ENCODE results near the gene ALKBH7. TPM values are rescaled to one million over a fixed set of nuclear protein-coding genes. Genes with fewer than 3 reads are reported as not detected.

ALKBH7 gene
- total RNA-seq, 2 donors from 2014 or later: 29.2 to 31.3 TPM

DNA sequence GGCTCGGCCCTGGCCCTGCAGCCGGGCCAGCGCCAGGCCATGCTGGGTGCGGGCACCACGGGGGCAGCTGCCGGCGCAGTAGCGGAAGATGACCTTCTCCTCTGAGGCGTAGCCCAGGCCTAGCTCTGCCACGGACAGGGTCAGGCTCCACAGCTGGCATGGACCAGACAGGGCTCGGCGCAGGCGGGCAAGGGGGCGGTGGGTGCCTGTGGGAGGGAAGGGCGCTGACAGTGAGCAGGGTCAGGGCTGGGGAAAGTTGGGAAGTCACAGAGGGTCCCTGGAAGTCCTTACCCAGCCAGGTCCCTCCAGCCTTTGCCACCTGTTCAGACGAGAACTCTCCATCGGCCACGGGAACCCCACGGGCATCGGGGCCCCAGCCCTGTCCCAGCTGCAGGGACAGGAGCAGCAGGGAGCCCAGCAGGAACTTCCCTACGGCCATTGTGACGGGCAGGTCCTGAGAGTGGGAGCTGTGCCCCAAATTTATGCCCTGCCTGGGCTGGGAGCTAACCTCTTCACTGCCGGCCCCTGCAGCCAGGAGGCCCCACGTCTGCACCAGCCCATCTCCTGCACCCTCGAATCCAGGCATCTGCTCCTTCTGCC lies 2.9 kb downstream of the ALKBH7 start, which contains the start of gene PSPN:
PSPN (minus strand) TSS at position 523 of the 600 bp plus-strand sequence; CDS start at position 439, 84 bp downstream.
- no peak within 1 kb of the TSS for H3K4me3 Mint-ChIP-seq
- peaks cover 10 to 11% of the 10 kb centered on the region in 2 donors for H3K4me1 Mint-ChIP-seq (ENCODE audit: low read depth in 2 of 2)
- no peaks in the 10 kb centered on the region for H3K27me3 Mint-ChIP-seq

DNA sequence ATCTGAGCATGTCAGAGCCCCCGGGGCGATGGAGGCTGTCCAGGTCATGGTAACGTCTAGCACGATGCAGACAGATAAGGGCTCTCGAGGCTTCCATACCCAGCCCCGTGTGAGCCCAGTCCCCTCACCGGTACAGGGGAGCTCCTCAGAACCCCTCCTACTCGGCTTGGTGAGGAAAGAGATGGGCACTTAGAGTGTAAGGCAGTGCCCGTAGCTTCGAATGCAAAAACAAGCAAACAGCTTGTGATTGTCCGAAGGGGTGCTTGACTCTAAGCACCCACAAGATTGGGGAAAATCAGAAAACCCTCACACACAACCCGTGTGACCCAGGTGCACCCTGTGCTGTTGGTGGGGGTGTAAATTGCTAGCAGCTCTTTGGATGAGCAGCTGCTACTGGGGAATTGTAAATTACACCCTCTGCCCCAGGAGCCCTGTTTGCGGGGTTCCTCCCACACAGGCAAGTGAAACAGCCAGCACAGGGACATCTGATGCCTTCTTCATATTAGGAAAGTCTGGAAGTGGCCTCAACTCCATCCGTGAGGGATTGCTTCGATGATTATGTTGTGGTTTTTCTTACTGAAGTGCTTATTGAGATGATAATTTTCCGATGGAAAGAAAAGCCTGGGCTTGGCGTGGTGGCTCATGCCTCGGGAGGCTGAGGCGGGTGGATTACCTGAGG lies 4.1 kb downstream of the ALKBH7 start:
- Mint-ChIP-seq H3K27ac (no peak overlapping the region), H3K36me3 (peaks cover 5% of the 10 kb centered on the region), H3K4me1 (ENCODE audit: low read depth in 2 of 2) (peaks cover 10 to 11% of the 10 kb centered on the region in 2 donors), H3K4me3 (no peak overlapping the region), H3K9me3 (no peaks in the 10 kb centered on the region), H3K27me3 (no peaks in the 10 kb centered on the region)
- ATAC-seq (no peak), DNase-seq (ENCODE audit: low spot score) (no peak)

More for the DNA sequence above, 2.9 kb downstream of the ALKBH7 start, which contains the start of gene PSPN:
- ATAC-seq (no peak), DNase-seq (ENCODE audit: low spot score) (no peak)
- Mint-ChIP-seq H3K9me3 (no peaks in the 10 kb centered on the region), H3K27ac (no peak within 1 kb of the TSS), H3K36me3 (peaks cover 5% of the 10 kb centered on the region)

DNA sequence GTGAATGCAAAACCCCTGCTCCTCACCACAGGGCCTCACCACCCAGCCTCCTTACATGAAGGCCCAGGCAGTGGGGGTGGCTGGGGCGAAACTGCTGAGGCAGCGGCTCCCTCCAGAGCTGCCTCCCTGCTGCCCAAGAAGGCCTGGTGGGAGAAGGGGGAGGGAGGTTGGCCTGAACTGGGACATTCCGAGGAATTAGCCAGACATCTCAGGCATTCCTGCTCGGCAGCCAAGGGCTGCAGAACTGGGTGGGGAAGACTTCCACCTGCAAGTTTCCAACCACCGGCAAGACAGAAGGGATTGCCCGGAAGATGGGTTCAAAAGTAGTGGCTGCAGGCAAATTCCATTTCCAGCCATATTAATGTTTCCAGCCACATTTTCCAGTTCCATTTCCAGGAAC lies 5.4 kb downstream of the ALKBH7 start:
- H3K36me3 Mint-ChIP-seq: peaks cover 5% of the 10 kb centered on the region
- ATAC-seq (no peak), DNase-seq (ENCODE audit: low spot score) (no peak)
- no peaks in the 10 kb centered on the region for H3K27me3 Mint-ChIP-seq
- H3K27ac Mint-ChIP-seq: no peak overlapping the region
- H3K4me3 Mint-ChIP-seq: no peak overlapping the region
- peaks cover 5 to 6% of the 10 kb centered on the region in 2 donors for H3K4me1 Mint-ChIP-seq (ENCODE audit: low read depth in 2 of 2)
- no peaks in the 10 kb centered on the region for H3K9me3 Mint-ChIP-seq

DNA sequence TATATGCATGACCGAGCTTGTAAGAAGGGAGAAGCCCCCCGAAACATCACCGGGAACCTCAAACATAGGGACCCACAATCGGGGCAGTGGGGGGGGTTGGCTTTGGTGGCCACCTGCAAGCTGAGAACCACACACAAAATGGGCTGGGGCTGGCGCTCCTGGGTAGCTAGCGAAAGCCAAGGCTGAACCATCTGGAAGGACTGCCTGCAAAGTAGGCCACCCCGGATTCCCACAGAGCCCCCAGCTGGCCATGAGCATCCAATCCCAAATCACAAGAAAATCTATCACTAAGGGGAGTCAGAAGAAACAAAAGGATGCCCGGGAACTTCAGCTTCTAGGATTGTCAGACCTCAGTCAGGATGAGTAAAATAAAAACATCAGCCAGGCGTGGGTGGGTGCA lies 5.9 kb downstream of the ALKBH7 start:
- Mint-ChIP-seq H3K4me1 (ENCODE audit: low read depth in 2 of 2) (peaks cover 3 to 5% of the 10 kb centered on the region in 2 donors), H3K27me3 (no peaks in the 10 kb centered on the region), H3K4me3 (no peak overlapping the region), H3K27ac (no peak overlapping the region), H3K9me3 (no peaks in the 10 kb centered on the region), H3K36me3 (peaks cover 5% of the 10 kb centered on the region)
- ATAC-seq (no peak), DNase-seq (ENCODE audit: low spot score) (no peak)

DNA sequence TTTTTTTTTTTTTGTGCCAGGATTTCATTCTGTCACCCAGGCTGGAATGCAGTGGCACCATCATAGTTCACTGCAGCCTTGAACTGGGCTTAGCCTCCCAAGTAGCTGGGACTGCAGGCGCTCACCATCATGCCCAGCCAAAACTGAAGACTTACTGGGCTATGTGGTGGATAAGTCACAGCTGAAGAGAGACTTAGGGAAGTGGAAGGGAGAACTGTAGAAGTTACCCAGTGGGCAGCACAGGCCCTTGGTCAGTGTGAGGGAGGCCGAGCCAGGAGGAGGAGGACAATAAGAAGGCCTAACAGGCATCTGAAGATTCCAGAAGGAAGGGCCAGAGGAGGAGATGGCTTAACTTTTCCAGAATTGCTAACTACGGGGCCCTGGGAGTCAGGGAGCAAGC lies 7.2 kb downstream of the ALKBH7 start:
- Mint-ChIP-seq H3K27me3 (no peaks in the 10 kb centered on the region), H3K4me1 (ENCODE audit: low read depth in 2 of 2) (no peaks in the 10 kb centered on the region), H3K36me3 (peaks cover 5% of the 10 kb centered on the region), H3K9me3 (no peaks in the 10 kb centered on the region), H3K4me3 (no peak overlapping the region), H3K27ac (no peak overlapping the region)
- ATAC-seq (no peak), DNase-seq (ENCODE audit: low spot score) (no peak)

DNA sequence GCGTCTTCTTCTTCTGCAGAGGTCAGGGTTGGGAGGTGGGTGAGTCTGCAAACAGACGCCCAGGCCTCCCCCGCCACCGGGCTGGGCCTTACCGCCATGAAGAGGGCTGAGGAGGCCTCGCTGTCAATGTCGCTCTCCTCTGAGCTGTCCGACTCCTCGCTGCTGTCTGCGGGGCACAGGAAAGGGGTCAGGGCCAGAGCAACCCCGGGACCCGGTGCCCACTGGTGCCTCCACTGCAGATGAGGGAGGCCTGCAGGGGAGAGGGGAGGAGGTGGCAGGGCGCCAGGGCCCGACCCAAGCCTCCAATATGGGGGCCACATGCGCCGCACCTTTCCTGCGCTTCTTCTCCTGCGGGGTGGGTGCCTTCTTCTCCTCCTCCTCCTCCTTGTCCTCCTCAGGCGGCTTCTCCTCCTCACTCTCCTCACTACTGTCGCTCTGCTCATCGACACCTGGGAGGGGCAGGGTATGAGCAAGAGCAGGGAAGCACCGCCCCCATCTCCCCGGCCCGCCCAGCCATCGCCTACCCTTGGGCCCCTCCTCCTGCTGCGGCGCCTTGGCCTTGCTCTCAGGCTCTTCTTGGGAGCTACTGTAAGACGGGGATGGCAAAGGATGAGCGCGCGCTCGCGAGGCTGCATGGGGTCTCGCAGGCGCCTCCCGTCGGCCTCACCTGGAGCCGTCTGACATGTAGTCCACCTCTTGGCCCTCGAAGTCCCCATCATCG lies 8.6 kb downstream of the ALKBH7 start:
- no peaks in the 10 kb centered on the region for H3K4me1 Mint-ChIP-seq (ENCODE audit: low read depth in 2 of 2)
- H3K4me3 Mint-ChIP-seq: no peak overlapping the region
- peaks cover 5% of the 10 kb centered on the region for H3K36me3 Mint-ChIP-seq
- ATAC-seq (no peak), DNase-seq (ENCODE audit: low spot score) (no peak)
- no peak overlapping the region for H3K27ac Mint-ChIP-seq
- no peaks in the 10 kb centered on the region for H3K27me3 Mint-ChIP-seq
- H3K9me3 Mint-ChIP-seq: no peaks in the 10 kb centered on the region

DNA sequence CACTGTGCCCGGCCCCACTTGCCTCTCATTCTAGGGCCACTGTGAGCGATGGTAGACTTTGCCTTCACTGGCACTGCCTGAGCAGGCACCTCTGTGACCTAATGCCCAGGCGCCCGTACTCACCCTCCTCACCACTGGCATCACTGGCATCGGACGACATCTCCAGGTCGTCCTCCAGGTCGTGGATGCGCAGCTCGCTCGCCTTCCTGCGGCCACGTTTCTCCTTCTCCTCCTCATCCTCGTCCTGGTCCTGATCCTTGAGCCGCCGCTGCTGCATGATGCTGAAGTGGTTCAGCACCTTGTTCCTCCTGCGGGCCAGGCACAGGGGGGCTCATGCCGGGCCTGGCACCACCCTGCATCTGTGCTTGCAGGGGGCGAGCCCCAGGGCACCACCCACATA lies 10.6 kb downstream of the ALKBH7 start:
- no peaks in the 10 kb centered on the region for H3K9me3 Mint-ChIP-seq
- DNase-seq (ENCODE audit: low spot score) (no peak), ATAC-seq (no peak)
- peaks cover 6% of the 10 kb centered on the region for H3K36me3 Mint-ChIP-seq
- H3K4me1 Mint-ChIP-seq (ENCODE audit: low read depth in 2 of 2): peaks cover 0 to 1% of the 10 kb centered on the region in 2 donors
- no peaks in the 10 kb centered on the region for H3K27me3 Mint-ChIP-seq
- H3K27ac Mint-ChIP-seq: no peak overlapping the region
- no peak overlapping the region for H3K4me3 Mint-ChIP-seq

DNA sequence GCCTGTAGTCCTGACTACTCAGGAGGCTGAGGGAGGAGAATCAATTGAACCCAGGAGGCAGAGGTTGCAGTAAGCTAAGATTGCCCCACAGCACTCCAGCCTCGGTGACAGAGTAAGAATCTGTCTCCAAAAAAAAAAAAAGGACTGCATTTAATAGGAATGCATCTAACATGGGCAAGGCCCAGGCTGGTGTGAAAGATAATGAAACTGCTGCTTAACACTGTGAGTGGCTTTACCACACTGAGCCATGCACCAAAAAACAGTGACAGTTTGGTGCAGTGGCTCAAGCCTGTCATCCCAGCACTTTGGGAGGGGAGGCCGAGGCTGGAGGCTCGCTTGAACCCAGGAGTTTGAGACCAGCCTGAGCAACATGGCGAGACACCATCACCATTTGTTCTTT lies 11.8 kb downstream of the ALKBH7 start:
- peaks cover 9% of the 10 kb centered on the region for H3K36me3 Mint-ChIP-seq
- H3K9me3 Mint-ChIP-seq: no peaks in the 10 kb centered on the region
- H3K4me3 Mint-ChIP-seq: no peak overlapping the region
- DNase-seq (ENCODE audit: low spot score) (no peak), ATAC-seq (no peak)
- no peak overlapping the region for H3K27ac Mint-ChIP-seq
- H3K27me3 Mint-ChIP-seq: no peaks in the 10 kb centered on the region
- peaks cover 0 to 4% of the 10 kb centered on the region in 2 donors for H3K4me1 Mint-ChIP-seq (ENCODE audit: low read depth in 2 of 2)

DNA sequence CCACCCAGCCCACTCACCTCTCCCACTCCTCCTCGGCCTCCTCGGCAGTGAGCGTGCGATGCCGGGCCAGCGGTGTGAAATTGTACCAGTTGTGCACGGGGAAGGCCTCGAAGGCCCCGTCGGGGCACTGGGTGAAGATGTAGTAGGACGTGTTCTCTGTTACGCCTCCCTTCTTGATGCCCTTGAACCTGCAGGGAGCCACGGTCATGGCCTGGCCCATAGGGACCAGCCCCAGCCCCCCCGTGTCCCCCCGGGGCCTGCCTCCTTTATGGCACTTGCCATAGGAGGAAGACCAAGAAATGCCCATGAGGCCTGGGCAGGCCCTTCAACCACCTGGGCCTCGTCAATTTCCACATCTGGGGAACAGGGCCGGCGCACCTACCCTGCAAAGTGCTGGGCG lies 14.8 kb downstream of the ALKBH7 start:
- DNase-seq (ENCODE audit: low spot score) (no peak), ATAC-seq (no peak)
- Mint-ChIP-seq H3K36me3 (peaks cover 4% of the 10 kb centered on the region), H3K4me1 (ENCODE audit: low read depth in 2 of 2) (peaks cover 9 to 16% of the 10 kb centered on the region in 2 donors), H3K27ac (no peak overlapping the region), H3K4me3 (no peak overlapping the region), H3K27me3 (no peaks in the 10 kb centered on the region), H3K9me3 (no peaks in the 10 kb centered on the region)

DNA sequence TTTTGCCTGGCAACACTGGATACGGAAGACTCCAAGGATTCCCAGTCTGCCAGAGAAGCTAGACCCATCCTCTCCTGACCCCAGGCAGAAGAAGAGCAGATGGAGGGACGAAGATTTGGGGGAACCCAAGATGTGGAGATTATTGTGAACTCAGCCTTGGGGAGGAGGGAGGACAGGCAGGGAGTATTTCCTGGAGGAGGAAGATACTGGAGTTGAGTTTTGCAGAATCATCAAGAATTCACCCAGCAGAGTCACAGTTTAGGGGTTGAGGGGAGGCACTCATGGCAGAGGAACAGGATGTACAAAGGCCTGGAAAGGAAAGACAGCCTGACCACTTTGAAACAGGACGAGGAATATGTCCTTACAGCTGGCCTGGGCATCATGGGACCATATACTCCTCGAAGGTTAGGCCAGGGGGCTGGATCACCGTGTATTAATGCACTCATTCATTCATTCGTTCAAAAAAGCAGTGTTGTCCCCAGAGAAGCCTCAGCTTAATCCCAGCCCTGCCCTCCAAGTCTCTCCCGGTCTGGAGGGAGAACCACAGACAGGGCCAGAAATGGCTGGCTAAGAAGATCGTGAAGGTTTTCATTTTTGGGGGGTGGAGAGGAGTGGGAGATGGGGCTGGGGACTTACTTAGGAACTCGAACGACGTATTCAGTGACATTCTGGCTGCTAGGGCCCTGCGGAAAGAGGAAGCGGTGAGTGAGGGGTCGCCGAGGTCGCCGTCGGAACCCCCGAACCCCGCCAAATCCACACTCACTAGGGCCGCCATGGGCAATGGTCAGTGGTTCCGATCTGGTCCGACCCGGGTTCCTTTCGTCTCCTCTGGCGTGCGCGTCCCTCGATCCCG lies 19.9 kb downstream of the ALKBH7 start:
- H3K9me3 Mint-ChIP-seq: no peaks in the 10 kb centered on the region
- H3K27ac Mint-ChIP-seq: peak overlapping the region; percentile 92 to 94
- no peak for ATAC-seq
- H3K36me3 Mint-ChIP-seq: peaks cover 4% of the 10 kb centered on the region
- H3K4me1 Mint-ChIP-seq (ENCODE audit: low read depth in 2 of 2): peaks cover 20 to 29% of the 10 kb centered on the region in 2 donors
- H3K27me3 Mint-ChIP-seq: no peaks in the 10 kb centered on the region
- DNase-seq (ENCODE audit: low spot score): no peak
- peak overlapping the region; percentile 94 for H3K4me3 Mint-ChIP-seq

DNA sequence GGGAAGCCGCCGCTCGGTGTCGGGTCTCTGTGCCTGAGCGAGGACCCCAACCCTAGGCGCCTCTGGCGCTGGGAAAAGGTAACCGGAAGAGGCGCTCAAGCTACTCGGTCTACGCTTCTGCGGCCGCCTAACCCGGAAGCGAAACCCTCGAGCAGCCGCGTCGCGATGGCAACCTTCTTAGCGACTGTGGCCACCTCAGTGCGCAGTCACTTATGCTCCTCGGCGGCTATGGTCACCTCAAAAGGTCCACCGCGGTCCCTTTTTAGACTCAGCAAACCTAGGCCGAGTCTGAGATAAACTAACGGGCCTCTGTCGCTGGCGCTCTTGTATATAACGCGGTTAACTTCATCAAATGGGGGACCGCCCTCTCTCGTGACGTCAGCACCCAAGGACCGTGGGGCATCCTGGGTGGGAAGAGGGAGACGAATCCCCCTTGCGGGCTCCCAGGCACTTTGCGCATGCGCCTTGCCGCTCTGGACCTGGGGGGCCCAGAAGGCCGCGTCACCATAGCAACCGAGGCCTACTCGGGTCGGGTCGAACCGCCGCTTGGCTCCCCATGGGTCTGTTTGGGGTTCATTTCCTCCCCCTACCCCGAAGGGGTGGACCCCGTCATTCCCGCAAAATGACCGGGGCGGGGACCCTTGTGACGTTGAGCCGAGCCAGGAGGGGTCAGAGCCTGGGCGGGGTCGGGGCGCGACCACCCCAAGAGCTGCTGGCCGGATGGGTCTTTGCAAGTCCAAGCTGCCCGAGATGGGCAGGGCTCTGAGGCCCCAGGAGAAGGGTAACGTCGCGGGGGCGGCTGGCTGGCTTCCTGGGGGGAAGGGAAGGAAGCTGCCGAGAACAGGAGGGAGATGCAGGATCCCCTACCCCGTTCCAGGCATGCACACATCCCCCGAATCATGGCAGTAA lies 20.7 kb downstream of the ALKBH7 start, which contains the start of gene GTF2F1:
GTF2F1 (minus strand) TSS at position 91 of the 909 bp plus-strand sequence. CDS start 169 bp downstream, outside the sequence.
- DNase-seq (ENCODE audit: low spot score) (peak; percentile 95), ATAC-seq (peak; percentile 91 to 94)
- Mint-ChIP-seq H3K4me3 (peak within 1 kb of the TSS; percentile 94), H3K4me1 (ENCODE audit: low read depth in 2 of 2) (peaks cover 20 to 26% of the 10 kb centered on the region in 2 donors), H3K9me3 (no peaks in the 10 kb centered on the region), H3K27me3 (no peaks in the 10 kb centered on the region), H3K27ac (peak within 1 kb of the TSS; percentile 92 to 94), H3K36me3 (peaks cover 2% of the 10 kb centered on the region)

DNA sequence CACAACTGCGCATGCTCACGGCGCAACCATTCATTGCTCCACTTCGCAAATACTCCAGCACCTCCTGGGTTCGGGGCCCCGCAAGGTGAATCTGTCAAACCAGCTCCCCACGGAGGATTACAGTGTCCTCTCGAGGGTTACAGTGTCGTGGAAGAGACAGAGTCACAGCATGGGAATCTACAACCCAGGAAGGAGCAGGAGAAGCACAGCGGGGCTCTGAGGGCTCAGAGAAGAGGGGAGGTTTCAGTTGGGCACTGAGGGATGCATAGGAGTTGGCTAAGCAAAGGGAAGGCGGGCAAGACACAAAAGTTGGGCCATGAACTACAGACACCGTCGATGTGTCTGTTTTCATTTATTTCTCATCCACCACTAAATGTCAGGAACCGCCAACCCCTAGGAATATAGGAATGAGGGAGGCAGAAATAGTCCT lies 21.4 kb downstream of the ALKBH7 start:
- H3K4me3 Mint-ChIP-seq: peak overlapping the region; percentile 94
- H3K27me3 Mint-ChIP-seq: no peaks in the 10 kb centered on the region
- H3K36me3 Mint-ChIP-seq: no peaks in the 10 kb centered on the region
- H3K4me1 Mint-ChIP-seq (ENCODE audit: low read depth in 2 of 2): peaks cover 20 to 25% of the 10 kb centered on the region in 2 donors
- H3K9me3 Mint-ChIP-seq: no peaks in the 10 kb centered on the region
- ATAC-seq (no peak), DNase-seq (ENCODE audit: low spot score) (no peak)
- H3K27ac Mint-ChIP-seq: peak overlapping the region; percentile 92 to 94

Measured in natural killer cell treated with Interleukin-12 subunit alpha and Interleukin-12 subunit beta and Interleukin-15 and Interleukin-18, amount 100 ng/mL, for 72 hours (primary cell).